Uterus (tissue), 4 donors: ENCODE results near the gene BCR. TPM values are rescaled to one million over a fixed set of nuclear protein-coding genes. Genes with fewer than 3 reads are reported as not detected.

Experiments
- DNase-seq, 2 donors: peaks; one replicate each; pipeline ENCODE4 v3.0.0-alpha.2; 2019 to 2020
- H3K27ac ChIP-seq, 2 donors: fragments of 200-600 bp; sonication (generic); 1 replicate in 1 of 2; 2 replicates in 1 of 2; pipeline ENCODE4 v1.5.1; 2016 to 2018
- H3K27me3 ChIP-seq, 2 donors: fragments of 200-600 bp; sonication (generic); one replicate each; pipeline ENCODE4 v1.5.1; 2018 to 2019; ENCODE audit warnings: control low read depth in 1 of 2
- H3K36me3 ChIP-seq, 2 donors: fragments of 200-600 bp; sonication (generic); one replicate each; pipeline ENCODE4 v1.5.1; 2019; ENCODE audit warnings: control low read depth in 1 of 2
- H3K4me1 ChIP-seq, 2 donors: fragments of 200-600 bp; sonication (generic); one replicate each; pipeline ENCODE4 v1.5.1; 2018 to 2019; ENCODE audit warnings: control low read depth in 1 of 2
- H3K4me3 ChIP-seq, 2 donors: fragments of 200-600 bp; sonication (generic); 1 replicate in 1 of 2; 2 replicates in 1 of 2; pipeline ENCODE4 v1.5.1; 2018 to 2019; ENCODE audit warnings: mild to moderate bottlenecking in 1 of 2
- H3K9me3 ChIP-seq, 2 donors: fragments of 200-600 bp; sonication (generic); one replicate each; pipeline ENCODE4 v1.5.1; 2019; ENCODE audit warnings: control low read depth in 1 of 2
- POLR2A ChIP-seq, 2 donors: fragments of 450-650 bp; IDR thresholded peaks; one replicate each; pipeline ENCODE4 v1.6.1; 2016; ENCODE audit warnings: antibody characterized with exemption in 2 of 2, mild to moderate bottlenecking in 1 of 2, moderate library complexity in 1 of 2
- intact Hi-C: fragments of 100-400 bp; cut with DNase I; formaldehyde crosslinking; loops from one replicate; pipeline ENCODE4 v1.15.1; 2023; ENCODE audit warnings: low total_unique reads
- total RNA-seq, 4 donors: library from RNA; depleted of rRNA in 3 of 4; stranded (reverse); fragments of >200 nt in 3 of 4; gene quantifications; one replicate each; pipeline versions ENCODE4 v1.1.0 to v1.2.4, GENCODE V29; 2014 to 2023
- TF ChIP-seq, protein P1 (sequence below), 4 experiments: fragments of 200-600 bp in 2 of 4; fragments of 450-650 bp in 2 of 4; sonication (generic) in 2 of 4; IDR thresholded peaks; one replicate each; pipeline ENCODE4 v1.5.1; 2016 to 2019; ENCODE audit warnings: antibody characterized with exemption in 4 of 4, mild to moderate bottlenecking in 2 of 4, moderate library complexity in 1 of 4
- donor health status: DM: yes; HTN: yes; CAD: no.

BCR gene
- total RNA-seq, 4 donors from 2014 or later = 10.6 to 93.3 (median 28.3) TPM

DNA sequence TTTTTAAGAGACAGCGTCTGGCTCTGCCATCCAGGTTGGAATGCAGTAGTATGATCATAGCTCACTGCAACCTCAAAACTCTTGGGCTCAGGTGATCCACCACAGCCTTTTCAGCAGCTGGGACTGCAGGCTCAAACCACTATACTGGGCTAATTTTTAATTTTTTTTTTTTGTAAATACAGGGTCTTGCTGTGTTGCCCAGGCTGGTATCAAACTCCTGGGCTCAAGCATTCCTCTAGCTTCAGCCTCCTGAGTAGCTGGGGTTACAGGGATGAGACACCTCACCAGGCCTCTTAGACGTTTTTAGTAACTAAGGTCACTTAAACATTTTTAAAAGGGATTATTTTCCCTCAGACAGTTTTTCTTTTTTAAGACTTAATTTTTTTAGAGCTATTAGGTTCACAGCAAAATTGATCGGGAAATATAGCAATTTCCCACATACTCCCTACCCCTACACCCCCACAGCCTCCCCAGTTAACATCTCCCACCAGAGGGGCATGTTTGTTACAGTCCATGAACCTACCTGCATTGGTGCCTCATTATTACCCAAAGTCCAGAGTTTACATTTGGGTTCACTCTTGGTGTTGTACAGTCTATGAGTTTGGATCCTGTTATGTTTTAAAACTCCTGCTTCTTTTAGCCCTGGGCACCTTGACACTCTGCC is 3.9 kb downstream of the BCR start:
- intact Hi-C loops = no loop called here
- Histone ChIP-seq H3K36me3 (no peaks in the 10 kb centered on the region), H3K4me3 (no peak overlapping the region), H3K4me1 (peaks cover 0 to 19% of the 10 kb centered on the region in 2 donors), H3K27me3 (no peaks in the 10 kb centered on the region), H3K9me3 (no peaks in the 10 kb centered on the region), H3K27ac (no peak overlapping the region)
- TF ChIP-seq, protein P1, sequence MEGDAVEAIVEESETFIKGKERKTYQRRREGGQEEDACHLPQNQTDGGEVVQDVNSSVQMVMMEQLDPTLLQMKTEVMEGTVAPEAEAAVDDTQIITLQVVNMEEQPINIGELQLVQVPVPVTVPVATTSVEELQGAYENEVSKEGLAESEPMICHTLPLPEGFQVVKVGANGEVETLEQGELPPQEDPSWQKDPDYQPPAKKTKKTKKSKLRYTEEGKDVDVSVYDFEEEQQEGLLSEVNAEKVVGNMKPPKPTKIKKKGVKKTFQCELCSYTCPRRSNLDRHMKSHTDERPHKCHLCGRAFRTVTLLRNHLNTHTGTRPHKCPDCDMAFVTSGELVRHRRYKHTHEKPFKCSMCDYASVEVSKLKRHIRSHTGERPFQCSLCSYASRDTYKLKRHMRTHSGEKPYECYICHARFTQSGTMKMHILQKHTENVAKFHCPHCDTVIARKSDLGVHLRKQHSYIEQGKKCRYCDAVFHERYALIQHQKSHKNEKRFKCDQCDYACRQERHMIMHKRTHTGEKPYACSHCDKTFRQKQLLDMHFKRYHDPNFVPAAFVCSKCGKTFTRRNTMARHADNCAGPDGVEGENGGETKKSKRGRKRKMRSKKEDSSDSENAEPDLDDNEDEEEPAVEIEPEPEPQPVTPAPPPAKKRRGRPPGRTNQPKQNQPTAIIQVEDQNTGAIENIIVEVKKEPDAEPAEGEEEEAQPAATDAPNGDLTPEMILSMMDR (IDR thresholded peaks at IDR 0.05) = no peak
- TF ChIP-seq POLR2A (IDR thresholded peaks at IDR 0.05) = no peak
- DNase-seq = no peak

DNA sequence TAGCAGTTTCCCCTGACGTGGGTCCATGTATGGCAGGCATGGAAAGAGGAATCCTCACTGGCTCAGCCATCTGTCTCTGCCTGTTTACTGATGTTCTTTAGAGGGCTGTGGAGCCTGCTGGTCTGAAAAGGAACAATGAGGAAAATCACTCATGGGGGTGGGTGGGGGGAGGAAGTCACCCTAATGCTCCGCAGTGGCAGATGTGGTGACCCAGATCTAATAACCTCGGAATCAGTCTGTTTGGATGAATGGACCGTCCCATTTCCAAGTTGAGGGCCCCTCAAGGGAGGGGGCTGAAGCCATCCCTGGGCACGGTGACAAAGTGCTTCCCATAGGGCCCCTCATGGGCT is 4.4 kb downstream of the BCR start:
- Histone ChIP-seq H3K27ac (no peak overlapping the region), H3K9me3 (no peaks in the 10 kb centered on the region), H3K36me3 (no peaks in the 10 kb centered on the region), H3K4me1 (peaks cover 0 to 14% of the 10 kb centered on the region in 2 donors), H3K27me3 (no peaks in the 10 kb centered on the region), H3K4me3 (no peak overlapping the region)
- TF ChIP-seq, protein P1 (IDR thresholded peaks at IDR 0.05) = no peak
- no peak for TF ChIP-seq POLR2A (IDR thresholded peaks at IDR 0.05)
- intact Hi-C loops = no loop called here
- no peak for DNase-seq

DNA sequence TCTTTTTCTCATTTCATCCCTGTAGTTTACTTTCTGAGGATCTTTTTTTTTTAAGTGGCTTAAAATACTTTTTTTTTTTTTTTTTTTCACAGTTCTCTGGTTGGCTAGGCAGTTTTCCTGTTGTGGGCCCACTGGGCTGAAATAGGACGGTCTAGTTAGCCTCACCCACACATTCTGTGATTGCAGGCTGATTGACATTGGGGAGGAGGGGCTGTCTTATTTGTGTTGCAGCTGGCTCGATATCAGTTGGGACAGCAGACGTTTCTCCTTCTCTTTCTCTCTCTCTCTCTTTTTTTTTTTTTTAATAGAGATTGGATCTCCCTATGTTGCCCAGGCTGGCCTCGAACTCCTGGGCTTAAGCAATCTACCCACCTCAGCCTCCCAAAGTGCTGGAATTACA is 6.9 kb downstream of the BCR start:
- H3K36me3 ChIP-seq = no peaks in the 10 kb centered on the region
- H3K4me1 ChIP-seq = peaks cover 0 to 5% of the 10 kb centered on the region in 2 donors
- H3K9me3 ChIP-seq = no peaks in the 10 kb centered on the region
- H3K27me3 ChIP-seq = no peaks in the 10 kb centered on the region
- H3K27ac ChIP-seq = no peak overlapping the region
- intact Hi-C loops = no loop called here
- no peak for DNase-seq
- TF ChIP-seq, protein P1 (IDR thresholded peaks at IDR 0.05) = no peak
- TF ChIP-seq POLR2A (IDR thresholded peaks at IDR 0.05) = no peak
- H3K4me3 ChIP-seq = no peak overlapping the region

DNA sequence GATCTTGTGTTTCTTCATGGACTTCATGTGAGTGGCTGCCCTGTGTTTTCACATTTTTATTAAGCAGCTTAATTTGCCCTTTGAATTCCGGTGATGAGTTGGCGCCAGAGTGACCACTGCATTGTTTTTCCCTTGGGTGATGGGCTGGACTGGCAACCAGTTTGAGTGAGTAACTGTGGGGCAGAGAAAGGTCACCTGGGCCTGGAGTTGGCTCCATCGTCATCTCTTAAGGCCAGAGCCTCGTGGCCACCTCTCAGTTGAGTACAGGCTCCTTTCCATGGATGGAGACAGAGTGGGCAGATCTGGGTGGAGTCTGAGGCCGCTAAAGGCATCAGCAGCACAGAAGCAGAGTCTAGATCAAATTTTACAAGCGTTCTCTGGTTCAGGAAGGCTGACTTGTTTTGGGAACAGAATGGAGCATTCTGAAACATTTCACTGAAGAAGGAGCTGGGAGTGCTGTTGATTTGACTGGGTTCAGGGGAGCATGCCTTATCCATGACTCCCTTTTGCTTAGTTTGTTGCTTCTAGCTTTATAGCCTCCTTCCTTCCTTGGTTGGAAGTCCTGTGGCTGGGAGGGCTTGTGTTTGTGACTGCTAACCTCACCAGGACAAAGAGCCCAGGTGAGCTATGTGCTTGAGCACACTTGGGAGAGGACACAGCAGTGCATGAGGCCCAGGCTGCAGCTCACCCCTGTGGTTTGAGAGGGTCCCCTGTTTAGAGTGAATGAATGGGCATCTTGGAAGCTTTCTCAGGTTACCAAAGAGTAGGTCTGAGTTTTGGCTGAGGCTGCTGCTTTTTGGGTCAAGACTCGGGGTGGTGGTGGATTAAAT is 7.8 kb downstream of the BCR start:
- intact Hi-C loops = no loop called here
- Histone ChIP-seq H3K36me3 (no peaks in the 10 kb centered on the region), H3K27ac (peak overlapping the region in 1 of 2 donors; percentile 37), H3K4me1 (peaks cover 0 to under 1% of the 10 kb centered on the region in 2 donors), H3K27me3 (no peaks in the 10 kb centered on the region), H3K4me3 (no peak overlapping the region), H3K9me3 (no peaks in the 10 kb centered on the region)
- TF ChIP-seq, protein P1 (IDR thresholded peaks at IDR 0.05) = no peak
- TF ChIP-seq POLR2A (IDR thresholded peaks at IDR 0.05) = no peak
- DNase-seq = no peak

DNA sequence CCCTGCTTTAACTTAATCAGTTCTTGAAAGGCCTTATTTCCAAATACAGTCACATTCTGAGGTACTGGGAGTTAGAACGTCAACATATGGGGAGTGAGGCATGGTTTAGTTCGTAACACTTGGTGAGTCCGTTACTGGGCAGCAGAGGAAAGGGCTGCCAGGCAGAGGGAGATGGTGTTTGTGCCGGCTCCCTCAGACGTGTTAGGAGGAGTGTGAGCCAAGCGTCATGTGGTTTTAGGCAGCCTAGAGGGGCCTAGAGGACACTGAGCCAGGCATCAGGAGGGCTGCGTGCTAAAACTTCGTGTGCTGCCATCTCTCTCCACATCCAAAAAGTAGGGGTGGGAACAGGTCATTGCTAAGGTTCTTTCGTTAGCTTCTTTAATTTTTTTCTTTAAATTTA is 10.2 kb downstream of the BCR start:
- no peak for DNase-seq
- no peak for TF ChIP-seq POLR2A (IDR thresholded peaks at IDR 0.05)
- TF ChIP-seq, protein P1 (IDR thresholded peaks at IDR 0.05) = no peak
- Histone ChIP-seq H3K4me1 (no peaks in the 10 kb centered on the region), H3K27ac (no peak overlapping the region), H3K36me3 (no peaks in the 10 kb centered on the region), H3K27me3 (no peaks in the 10 kb centered on the region), H3K9me3 (no peaks in the 10 kb centered on the region), H3K4me3 (no peak overlapping the region)
- intact Hi-C loops = no loop called here
